Measurements from ENCODE around the gene MEGF10.
A peak's percentile ranks its signal among the peaks of the same experiment; 100 is the strongest.
"Not testable (repeated sequence)": the region's sequence is repeated elsewhere in the genome, so short reads cannot be mapped to it uniquely, and the experiment has no call there.

MEGF10 gene

DNA sequence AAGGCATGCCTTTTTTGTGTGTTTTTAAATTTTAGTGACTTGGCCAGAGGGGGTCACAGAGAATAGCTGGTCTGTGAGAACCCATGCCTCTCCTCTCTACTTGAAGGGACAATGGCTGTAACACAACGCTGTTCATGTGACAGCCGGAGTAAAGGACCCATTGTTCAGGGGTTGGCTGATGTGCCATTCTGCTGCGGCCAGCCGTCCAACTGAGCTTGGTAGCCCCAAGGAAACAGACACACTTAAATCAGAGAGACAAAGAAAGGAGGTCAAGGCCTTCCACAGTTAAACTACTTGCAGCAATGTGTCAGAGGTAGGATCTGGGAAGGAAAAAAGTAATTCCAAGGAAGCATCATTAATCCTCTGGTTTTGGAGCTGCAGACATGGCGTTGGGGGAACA is 8.1 kb downstream of the MEGF10 start:
- no peak for DNase-seq

DNA sequence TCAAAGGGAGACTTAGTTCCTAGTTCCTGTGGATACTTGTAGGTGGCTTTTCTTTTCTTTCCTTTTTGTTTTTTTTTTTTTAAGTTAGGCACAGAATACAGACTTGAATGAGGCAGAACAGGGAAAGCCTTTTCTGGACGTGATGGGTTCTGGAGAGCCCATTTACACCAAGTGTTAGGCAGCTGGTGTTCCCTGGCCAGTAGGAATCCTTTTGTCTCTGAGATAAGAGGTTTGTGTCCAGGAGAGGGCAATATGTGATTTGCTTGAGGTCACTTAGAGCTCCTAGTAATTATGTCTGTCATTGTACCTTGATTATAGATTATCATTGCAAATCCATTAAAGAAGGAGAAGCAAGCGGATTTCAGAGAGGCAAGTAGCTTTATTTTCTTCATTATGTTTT is 9.1 kb downstream of the MEGF10 start:
- DNase-seq: no peak

DNA sequence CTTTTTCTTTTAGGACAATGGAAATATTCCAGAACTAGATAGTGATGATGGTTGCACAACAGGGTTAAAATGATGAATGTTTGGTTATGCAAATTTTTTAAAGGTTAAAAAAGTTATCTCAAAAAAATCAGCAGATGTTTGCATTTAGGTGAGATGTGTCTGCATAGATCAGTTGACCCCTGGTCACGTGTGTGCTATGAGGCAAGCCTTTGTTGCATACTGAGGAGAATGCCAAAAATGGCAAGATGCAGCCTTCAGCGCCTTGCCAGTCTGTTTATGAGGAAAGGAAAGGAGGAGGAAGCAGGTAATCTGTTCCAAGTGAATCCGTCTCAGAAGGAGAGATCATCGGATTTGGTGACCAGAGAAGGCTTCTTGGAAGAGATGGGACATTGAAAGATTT is 11.9 kb downstream of the MEGF10 start:
- peak; percentile 45 for DNase-seq

DNA sequence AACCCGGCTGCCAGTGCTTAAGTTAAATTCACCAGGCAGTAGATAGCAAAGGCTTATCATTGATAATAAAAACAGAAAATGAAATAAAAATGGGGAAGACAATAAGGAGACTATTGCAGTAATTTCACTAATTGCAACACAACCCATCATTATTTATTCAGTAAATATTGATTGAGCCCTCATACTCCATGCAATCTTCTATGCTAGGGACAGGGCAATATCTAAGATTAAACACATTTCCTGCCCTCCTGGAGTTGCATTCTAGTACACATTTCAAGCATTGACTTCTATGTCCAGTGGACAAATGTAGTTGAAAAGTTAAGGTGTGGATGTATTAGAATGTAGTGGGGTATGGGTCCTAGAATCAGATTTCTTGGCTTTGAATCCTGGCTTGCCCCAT is 12.8 kb downstream of the MEGF10 start:
- no peak for DNase-seq

DNA sequence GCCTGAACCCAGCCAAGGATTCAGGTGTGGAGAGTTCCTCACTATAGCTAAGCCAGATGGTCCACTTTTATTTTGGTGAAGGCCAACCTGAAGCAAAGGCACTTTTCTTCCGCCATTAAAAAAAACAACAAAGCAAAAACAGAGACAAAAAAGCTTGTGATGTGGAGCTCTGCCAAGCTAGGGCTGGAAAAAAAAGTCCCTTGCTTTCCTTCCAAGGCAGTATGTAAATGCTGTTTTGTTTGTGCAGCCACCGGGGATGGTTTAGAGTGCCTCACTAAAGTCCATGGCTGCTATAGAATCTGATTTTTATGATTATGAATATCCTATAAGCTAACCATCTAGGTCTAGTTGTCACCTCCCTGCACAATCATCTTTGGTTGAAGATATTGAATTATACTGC is 14.9 kb downstream of the MEGF10 start:
- peak; percentile 3 for DNase-seq

DNA sequence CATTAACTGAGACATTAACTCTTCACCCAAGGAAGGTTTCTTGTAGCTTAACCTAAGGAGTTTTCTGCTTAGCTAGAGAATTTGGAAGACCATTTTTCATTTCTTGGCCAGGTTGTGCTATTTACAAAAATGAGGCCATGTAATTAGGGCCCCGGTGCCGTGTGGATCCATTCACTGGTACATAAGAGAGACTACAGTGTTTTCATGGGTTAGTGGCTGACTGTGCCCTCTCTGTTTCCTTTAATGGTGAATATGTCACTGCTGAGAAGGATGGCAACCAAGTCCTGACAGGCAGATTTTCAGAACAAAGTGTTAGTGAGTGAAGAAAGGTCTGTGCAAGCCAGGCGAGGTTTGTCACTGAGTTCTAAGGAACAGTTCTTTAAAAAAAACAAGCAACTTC is 15.4 kb downstream of the MEGF10 start:
- DNase-seq: no peak

DNA sequence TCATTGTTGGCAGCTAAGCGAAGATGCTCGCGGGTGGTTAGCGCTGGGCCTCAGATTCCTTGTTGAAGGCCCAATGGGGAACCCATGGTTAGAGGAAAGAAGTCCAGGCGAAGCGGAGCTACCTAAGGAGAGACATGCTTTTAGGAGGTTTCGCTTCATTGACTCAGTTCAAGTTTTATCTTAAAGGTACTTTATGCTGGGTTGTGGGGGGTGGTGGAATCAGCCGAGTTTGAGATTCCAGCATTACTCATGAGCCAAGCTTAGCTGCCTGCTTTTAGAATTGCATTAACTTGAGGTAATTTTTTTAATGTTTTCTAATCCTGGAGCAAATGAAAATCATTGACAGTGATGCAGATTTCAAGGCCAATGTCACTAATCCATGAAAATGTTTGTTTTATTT is 16.1 kb downstream of the MEGF10 start:
- DNase-seq: no peak

DNA sequence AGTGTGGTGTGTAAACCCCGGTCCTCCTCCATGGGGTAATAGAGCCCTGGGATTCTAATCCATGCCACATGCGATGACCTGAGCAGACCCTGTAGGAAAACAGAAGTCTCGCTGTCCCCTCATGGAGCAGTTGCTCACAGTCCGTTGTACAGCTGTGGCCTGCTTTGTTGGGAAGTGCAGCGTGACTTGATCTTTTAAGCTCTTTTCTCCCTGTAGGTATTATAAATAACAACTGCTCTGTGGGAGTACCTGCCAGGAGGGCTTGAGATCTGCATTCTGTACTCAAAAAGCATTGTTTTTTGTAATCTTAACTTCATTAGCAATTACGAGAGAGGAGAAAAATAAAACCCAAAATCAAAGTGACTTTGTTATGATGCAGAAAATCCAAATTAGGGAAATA is 17.3 kb downstream of the MEGF10 start:
- DNase-seq: no peak

DNA sequence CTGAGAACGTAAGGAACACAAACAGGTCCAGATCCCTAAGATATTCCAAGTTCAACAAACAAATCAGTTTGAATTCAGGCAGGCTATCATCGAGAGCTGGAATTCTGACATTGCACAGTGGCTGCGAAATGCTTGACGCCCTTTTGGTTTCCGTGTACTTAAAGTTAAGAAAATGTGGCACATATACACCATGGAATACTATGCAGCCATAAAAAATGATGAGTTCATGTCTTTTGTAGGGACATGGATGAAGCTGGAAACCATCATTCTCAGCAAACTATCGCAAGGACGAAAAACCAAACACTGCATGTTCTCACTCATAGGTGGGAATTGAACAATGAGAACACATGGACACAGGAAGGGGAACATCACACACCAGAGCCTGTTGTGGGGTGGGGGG is 17.7 kb downstream of the MEGF10 start:
- not testable (repeated sequence) for DNase-seq

DNA sequence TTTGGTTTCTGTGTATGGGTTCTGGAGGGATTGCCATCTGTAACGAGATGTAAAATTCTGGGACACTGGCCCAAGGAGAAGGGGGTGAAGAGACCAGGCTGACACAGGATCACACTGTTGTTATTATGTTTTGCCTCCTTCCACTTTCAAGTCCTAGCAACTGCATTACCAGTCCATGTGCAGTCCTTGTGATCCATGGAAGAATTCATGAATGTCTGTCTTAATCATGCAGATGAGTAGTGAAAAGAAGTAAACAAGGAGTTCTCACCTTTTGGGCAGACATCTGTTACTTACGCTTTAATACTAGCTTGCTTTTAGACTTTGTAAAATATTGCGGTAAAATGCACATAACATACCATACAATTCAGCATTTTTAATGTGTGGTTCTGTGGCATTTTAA is 18.3 kb downstream of the MEGF10 start:
- DNase-seq: no peak

DNA sequence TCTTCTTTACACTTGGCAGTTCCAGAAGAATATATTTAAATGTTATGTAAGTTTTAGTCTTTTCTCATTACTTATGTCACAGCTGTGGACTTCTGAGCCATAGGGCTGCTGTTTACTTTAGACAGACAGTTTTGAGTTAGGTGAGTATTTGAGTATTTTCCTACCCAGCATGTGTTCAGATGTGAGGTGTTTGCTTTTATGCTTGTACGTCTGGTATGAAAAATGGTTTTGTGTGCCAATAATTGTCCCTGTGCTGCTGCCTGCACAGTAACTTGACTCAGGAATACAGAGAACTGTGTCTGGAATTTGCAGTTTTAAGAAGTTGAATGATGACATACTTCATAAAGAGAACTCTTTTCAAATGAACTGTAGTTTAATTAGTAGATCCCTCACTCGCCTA is 20.8 kb downstream of the MEGF10 start:
- no peak for DNase-seq

DNA sequence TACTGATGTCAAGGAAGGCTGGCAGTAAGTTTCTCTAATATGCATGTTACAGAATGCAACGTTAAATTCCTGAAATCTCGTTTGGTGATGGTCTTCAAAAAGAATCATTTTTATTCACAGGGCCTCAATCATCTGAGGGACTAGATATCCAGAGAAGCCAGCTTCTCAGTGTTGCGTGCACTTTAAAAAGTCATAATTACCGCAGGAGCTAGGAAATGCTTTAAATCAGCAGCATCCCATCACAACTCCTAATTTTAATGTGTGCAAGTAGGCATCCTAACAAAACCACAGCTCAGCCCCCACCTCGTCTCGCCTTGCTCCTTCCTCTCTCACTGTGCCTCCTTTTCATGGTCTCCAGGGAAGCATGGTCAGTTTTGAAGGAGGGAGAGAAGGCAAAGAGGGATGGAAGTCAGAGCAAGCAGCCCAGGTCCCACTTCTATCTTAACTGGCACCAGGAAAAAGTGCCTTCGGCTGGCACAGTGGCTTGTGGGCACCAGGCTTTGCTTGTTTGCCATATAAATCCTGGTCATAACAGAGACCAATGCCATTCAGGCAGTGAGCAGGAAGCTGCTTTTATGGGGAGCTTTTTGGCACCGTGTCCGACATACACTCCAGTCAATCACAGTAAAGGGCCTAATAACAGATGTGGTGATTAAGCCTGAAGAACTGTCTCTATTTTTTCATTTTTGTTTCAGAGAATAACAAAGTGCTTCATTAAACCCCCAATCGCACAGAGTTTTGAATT is 21.4 kb downstream of the MEGF10 start:
- DNase-seq: no peak

DNA sequence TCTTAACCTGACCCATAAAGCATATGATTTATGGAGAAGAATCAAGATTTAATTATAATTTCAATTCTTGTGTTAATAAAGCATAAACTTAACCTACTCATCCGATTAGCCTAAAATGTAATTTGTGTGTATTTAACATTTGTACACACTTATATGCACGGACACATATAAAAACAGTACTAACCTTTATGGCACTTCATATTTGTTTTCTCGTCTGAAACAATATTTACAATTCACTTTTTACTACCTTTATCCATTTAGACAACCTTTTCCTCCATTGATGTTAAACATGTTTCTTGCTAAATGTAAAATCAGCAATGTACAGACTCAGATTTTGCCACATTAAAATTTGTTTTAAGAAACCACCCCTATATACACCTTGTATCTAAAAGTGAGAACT is 22.8 kb downstream of the MEGF10 start:
- DNase-seq: no peak

DNA sequence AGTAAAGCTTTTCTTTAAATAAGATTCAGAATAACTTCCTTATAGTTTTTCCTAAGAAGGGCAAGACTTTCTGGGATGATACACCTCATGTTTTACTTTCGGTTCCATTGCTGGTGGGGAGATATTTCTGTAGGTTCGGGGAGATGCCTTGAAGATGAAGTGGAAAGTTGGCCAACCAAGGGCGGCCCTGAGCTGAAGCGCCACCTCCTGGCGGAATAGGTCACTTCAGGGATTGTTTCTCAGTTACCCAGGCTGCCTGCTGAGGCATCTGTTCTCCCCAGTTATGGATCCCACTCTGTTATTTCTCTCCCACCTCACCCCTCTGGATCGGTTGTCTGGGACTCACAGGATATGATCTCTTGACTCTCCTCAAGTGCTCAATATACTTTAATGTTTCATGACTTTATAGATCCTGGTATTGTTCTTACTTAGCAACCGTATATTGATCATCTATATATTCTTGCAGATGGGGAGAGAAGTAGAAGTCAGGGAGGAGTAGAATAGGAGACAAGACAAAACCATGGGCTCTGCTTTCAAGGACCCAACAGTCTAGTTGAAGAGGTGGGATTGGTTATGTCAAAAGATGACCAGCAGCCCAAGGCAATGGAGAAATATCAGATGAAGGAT is 23.4 kb downstream of the MEGF10 start:
- DNase-seq: no peak

DNA sequence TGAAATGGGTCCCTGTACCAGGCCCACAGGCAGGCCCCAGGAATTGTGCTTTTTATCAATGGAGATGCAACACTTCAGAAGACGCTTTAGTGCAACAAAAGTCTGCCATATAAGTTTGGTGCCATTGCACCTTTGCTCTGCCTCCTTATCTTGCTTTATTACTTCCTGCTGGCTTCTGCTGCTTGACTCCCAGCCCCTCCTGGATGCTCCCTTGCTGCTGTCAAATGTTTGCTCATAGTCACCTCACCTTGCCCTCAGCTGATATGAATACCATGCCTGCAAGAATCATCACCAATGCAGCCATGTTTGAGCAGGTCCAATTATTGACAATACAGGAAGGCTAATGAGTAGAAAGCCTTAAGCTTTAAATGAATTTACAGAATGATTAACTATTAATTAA is 25.4 kb downstream of the MEGF10 start:
- DNase-seq: no peak

DNA sequence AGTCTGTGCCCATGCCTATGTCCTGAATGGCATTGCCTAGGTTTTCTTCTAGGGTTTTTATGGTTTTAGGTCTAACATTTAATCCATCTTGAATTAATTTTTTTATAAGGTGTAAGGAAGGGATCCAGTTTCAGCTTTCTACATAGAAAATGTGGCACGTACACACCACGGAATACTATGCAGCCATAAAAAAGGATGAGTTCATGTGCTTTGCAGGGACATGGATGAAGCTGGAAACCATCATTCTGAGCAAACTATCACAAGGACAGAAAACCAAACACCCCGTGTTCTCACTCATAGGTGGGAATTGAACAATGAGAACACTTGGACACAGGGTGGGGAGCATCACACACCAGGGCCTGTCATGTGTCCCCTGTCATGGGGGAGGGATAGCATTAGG is 26.8 kb downstream of the MEGF10 start:
- DNase-seq: not testable (repeated sequence)

DNA sequence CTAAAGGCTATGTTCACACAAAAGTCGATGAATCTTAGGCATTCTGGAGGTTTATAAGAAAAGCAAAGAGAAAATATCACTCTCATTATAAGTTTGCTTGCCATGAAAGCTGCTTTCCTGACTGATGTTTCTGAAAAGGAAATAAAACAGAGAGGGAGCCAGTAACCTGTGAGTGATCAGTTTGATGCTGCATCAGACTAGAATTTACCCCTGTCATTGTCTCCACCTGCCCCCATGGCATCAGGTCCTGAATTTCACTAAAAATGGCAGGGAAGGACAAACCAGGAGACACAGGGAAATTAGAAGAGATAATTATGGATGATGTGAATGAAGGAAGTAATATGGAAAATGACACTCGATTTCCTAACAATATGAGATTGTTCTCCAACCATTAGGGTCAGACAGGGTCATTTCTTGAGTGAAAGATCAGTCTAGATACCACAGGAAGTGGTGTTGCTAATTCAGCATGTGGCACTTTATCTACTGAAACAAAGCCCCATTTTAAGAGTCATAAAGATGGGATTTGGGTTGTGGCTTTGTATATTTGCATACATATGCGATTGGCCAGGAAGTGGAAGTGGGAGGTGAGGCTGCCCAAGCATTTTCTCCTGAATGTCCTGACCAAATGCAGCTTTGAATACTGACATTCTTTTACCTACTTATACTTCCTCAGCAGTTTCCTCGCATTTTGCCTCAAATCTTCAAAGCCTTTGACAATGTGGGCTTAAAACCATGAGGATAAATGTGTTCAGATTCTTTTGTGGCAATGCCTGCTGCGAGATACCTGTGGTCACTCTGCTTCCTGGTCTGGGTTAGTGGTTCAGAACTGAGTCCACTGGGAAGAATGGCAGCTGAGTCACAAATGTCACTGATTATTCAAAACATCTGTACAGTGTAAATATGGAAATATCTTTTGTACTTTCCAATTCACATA is 29.7 kb downstream of the MEGF10 start:
- peak; percentile 25 for DNase-seq

DNA sequence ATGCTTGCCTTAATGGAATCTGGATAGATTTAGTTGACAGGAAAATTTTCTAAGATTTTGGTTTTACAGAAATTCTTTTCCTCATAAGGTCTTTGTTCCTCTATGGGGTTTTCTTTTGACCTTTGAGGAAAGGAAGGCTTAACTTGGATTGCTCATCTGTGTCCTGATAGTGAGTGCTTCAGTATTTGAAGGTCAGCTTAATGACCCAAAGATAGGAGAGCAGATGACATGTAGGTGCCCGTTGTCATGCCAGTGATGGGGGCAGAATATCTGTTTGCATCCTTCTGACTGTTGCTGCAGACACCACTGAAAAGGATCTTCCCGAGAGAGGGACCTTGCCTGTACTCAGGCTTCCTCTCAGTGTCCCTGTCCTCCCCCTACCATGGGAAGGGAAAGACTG is 30.9 kb downstream of the MEGF10 start:
- no peak for DNase-seq

DNA sequence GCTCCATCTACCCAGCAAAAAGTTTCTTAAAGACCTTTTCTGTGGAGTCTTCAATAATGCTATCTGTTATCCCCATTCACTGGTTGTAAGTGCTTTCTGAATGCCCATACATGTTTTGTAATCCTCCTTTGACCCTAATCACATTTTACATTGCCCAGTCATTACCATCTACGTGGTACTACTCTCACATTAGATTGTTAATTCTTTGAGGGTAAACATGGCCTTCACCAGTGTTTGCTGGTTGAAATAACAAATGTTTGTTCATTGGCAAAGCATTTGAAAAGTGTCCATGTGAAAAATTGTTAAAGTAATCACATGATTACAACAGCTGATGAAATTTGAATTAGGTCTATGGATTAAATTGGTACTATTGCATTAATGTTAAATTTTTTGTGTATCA is 31.8 kb downstream of the MEGF10 start:
- DNase-seq: no peak

DNA sequence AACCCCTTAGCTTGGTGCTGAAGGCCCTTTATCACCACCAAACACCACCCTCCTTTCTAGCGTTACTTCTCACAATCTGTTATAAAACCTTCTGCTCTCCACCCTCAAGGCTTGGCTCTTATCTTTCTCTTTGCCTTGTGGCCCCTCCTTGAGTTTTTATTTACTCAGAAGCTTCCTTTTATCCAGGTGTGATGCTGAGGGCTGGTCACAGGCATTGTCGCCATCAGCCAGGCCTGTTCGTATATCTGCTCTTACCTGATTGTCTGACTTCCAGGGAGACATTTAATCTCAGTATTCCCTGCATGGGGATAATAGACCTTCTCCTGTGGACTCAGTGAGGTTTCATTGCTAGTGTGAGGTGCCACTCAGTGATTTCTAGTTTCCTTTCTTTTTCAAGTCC is 34.2 kb downstream of the MEGF10 start:
- DNase-seq: no peak

DNA sequence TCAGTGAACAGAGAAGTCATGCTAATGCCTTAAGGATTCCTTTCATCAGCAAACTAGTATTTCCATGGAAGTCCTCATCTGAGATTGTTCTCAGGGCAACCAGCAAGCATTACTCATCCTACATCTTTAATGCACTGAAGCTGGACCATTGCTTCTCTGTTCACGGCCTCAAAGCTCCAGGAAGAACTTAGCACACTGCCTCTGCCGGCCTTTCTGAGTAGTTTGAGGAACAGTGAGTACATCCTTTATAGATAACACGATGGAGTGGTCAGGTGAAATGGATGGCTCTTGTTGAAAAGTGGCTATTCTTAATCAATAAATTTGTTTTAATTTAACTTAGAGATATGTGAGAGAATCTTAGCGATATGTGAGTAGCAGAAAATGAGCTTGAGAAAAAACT is 35.8 kb downstream of the MEGF10 start:
- no peak for DNase-seq

DNA sequence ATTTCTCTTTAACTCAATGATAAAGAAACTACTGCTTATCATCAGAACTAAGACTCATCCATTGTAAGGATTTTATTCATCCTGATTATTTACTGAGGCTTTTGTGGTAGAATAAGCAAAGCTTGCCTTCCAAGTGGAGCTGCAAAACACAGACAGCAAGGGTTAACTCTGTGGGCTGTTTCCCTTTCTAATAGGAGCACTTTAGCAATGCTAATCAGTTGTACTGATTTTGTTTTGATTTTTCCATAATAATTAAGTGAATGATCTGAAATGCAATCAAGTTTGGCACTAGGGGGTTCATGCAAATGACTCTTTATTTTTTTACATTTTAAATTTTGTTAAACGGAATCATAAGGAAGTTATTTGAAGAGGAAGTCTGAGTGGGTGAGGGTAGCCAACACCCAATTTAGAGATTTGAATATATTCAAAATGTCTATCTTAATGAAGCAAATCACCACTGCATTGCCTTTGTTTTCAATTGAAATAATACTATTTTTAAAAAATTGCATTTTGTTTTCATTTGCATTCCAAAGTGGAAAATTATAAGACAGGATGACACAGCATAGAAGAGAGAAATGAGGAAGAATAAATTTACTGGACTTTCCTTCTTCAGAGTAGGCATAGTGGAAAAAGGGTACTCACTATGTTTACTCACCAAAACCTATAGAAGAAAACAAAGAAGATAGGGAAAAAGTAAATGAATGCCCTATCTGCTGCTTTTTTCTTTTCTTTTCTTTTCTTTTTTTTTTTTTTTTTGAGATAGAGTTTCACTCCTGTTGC is 36.6 kb downstream of the MEGF10 start:
- no peak for DNase-seq

DNA sequence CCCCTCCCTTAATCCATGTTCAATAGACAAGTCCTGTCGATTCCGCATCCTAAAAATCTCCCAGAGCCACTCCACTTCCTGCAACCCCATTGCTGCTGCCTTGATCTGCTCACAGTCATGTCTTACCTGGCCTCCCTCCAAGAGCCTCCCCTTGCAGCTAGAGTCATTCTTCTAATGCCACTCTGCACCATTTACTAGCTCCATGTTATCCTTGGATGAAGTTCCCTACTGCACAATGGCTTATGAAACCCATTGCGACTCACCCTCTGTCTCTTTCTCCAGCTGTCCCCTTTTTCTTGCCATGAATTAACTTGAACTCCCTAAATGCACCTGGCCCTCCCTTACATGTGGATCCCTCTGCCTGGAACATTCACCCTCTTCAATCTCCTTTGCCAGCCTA is 39.5 kb downstream of the MEGF10 start:
- no peak for DNase-seq

Data from NCI-H526 treated with DMSO at 0.1 percent for 48 hours (cell line).